ENCODE measurements around the gene SCUBE1. TPM values are rescaled to one million over a fixed set of nuclear protein-coding genes. Genes with fewer than 3 reads are reported as not detected.

Gene SCUBE1
- total and polyA plus RNA-seq, 11 donors, result 0.04 to 0.40 (median 0.24) TPM; not detected in 1

- Histone ChIP-seq H3K36me3 (no peaks in the 10 kb centered on the region), H3K4me3 (no peak overlapping the region), H3K9me3 (no peaks in the 10 kb centered on the region), H3K27ac (no peak overlapping the region), H3K27me3 (peaks cover 0 to 8% (median 0%) of the 10 kb centered on the region in 9 donors), H3K4me1 (peaks cover 0 to 29% (median 13%) of the 10 kb centered on the region in 12 donors)
- ATAC-seq, result no peak
- WGBS, 4 donors, result 89 to 96% (median 91%) methylated on average over 11 to 14 of the region's 14 CpGs
- intact Hi-C loops (cut with DNase I), result loop anchor here in 1 of 10 donors (2.0 kb wide), 1 partner anchor 17 kb away; no protein-coding TSS in a partner anchor
- no peak for DNase-seq
- TF ChIP-seq CTCF (IDR thresholded peaks at IDR 0.05), result no peak
- no peak for TF ChIP-seq POLR2A (IDR thresholded peaks at IDR 0.05)
Measured at GRCh38 chr22:43241699-43242386, 101.3 kb downstream of the SCUBE1 start.

DNA sequence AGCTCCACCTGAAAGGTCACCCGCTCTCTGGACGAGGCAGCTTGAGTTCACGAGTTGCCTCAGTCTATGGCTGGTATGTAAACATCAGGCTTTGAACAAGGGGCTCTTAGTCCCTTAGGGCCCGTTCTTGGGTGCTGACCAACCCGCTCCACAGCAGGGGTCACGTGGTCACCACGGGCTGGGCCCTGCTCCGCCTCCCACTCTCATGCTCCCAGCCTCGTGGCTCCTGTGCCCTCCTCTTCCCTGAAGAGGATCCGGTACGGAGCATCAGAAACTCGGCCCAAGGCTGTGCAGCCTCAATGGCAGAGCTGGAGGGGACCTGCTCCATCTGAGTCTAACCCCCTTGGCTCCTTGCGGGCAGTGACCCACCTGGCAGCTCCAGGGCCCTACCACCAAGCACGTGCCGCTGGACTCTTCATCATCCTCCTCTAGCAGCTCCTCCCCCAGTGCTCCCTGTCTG is 102.0 kb downstream of the SCUBE1 start:
- ATAC-seq (no peak), DNase-seq (no peak)
- H3K4me3 ChIP-seq, result no peak overlapping the region
- peaks cover 0 to 8% (median 0%) of the 10 kb centered on the region in 9 donors for H3K27me3 ChIP-seq
- intact Hi-C loops (cut with DNase I), result loop anchor here in 1 of 10 donors (2.0 kb wide), 1 partner anchor 18 kb away; no protein-coding TSS in a partner anchor
- peaks cover 0 to 36% (median 15%) of the 10 kb centered on the region in 12 donors for H3K4me1 ChIP-seq
- TF ChIP-seq POLR2A (IDR thresholded peaks at IDR 0.05), result no peak
- no peak for TF ChIP-seq CTCF (IDR thresholded peaks at IDR 0.05)
- H3K9me3 ChIP-seq, result no peaks in the 10 kb centered on the region
- H3K27ac ChIP-seq, result no peak overlapping the region
- WGBS, 4 donors, result 86 to 94% (median 88%) methylated on average over 14 to 15 of the region's 15 CpGs
- no peaks in the 10 kb centered on the region for H3K36me3 ChIP-seq

DNA sequence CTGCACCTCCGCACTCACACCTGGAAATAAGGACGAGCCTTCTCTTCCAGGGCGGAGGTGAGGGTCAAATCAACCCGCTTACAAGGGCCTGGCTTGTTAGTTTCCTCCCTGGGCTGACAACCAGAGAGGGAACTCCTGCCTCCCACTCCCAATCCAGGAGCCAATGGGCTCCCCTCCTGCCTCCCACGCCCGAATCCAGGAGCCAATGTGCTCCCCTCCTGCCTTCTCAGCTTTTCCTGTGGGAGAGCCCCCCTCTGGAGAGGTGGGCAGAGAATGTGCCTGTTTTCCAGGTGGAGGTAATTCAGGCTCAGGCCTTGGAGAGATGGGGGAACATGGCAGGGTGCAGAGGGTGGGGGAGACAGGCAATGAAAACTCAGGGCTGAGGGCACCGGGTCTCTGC is 102.6 kb downstream of the SCUBE1 start:
- no peak for DNase-seq
- Histone ChIP-seq H3K36me3 (no peaks in the 10 kb centered on the region), H3K27ac (no peak overlapping the region), H3K9me3 (no peaks in the 10 kb centered on the region), H3K27me3 (peaks cover 0 to 8% (median 0%) of the 10 kb centered on the region in 9 donors), H3K4me1 (peaks cover 0 to 41% (median 15%) of the 10 kb centered on the region in 12 donors), H3K4me3 (no peak overlapping the region)
- ATAC-seq, result no peak
- 85 to 98% (median 87%) methylated on average over 6 to 7 of the region's 7 CpGs for WGBS, 4 donors
- no peak for TF ChIP-seq POLR2A (IDR thresholded peaks at IDR 0.05)
- TF ChIP-seq CTCF (IDR thresholded peaks at IDR 0.05), result no peak
- intact Hi-C loops (cut with DNase I), result loop anchor here in 1 of 10 donors (2.0 kb wide), 1 partner anchor 18 kb away; no protein-coding TSS in a partner anchor

DNA sequence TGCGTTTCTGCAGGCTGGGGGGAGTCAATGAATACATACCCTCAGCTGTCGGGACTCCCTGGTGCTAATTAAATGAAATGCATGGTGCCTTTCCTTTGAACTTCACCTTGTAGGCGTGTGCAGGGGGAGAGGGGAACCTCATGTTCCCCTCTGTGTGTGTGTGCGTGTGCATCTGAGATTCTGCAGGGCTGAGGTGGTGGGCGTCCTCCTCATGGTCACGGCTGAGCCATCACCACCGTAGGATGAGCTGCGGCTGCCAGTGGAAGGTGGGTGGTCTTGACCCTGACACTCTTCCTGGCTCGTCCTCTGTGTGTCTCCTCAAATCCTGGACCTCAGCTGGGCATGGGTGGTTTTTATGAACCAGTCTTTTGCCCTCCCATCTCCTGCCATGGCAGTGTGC is 103.2 kb downstream of the SCUBE1 start:
- DNase-seq (no peak), ATAC-seq (no peak)
- WGBS, 4 donors, result 71 to 87% (median 75%) methylated on average over 5 to 9 of the region's 9 CpGs
- intact Hi-C loops (cut with DNase I), result loop anchor here in 5 of 10 donors (2.0 to 10.0 kb wide), 5 partner anchors 19 to 585 kb away; partner anchors contain the start of gene SCUBE1 (in 2 of the 5)
- H3K4me3 ChIP-seq, result no peak overlapping the region
- peaks cover 0 to 43% (median 15%) of the 10 kb centered on the region in 12 donors for H3K4me1 ChIP-seq
- no peak overlapping the region for H3K27ac ChIP-seq
- peaks cover 0 to 8% (median 0%) of the 10 kb centered on the region in 9 donors for H3K27me3 ChIP-seq
- H3K9me3 ChIP-seq, result no peaks in the 10 kb centered on the region
- TF ChIP-seq CTCF (IDR thresholded peaks at IDR 0.05) (no peak), POLR2A (IDR thresholded peaks at IDR 0.05) (no peak)
- H3K36me3 ChIP-seq, result no peaks in the 10 kb centered on the region
